DMS153 (cell line): ENCODE data around the gene NFYA.

ENCODE experiments used
- DNase-seq: peaks from one replicate; lab custom pipeline; 2025; lab: John Stamatoyannopoulos, UW

NFYA gene

DNA sequence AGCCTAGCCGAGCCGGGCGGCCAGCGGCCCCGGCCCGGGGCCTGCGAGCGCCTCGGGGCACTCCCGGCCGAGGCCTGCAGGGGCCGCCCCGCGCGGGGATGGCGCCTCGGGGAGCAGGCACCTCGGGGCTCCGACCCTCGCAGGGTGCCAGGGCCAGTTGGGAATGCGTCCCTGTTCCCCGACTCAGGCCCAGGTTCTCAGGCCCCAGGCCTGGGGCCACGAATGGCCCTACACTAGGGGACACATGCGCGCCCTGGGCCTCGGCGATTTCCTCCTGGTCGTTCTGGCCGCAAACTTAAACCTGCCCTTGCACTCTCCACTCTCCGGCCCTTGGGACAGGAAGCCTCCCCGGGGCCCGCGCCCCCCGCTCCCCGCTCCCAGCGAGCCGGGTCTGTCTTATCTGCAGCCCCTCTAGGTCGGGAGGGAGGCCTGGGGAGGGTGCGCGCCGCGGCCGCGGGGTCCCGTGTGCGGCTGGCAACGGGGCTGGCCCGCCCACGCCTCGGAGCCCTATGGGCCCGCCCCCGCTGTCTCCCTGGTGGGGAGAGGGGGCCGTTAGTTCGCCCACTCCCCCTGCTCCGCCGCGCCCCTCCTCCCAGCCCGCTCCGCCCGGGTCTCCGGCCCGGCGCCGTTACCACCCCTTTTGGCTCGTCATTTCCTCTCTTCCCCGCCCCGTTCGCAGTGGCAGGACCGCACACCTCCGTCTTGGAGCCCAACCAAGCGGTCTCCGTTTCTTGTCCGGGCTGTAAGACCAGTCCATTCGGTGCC is 611 bp downstream of the NFYA start:
- peak; percentile 50 for DNase-seq

- no peak for DNase-seq
Measured at GRCh38 chr6:41073968-41074691, 1.4 kb downstream of the NFYA start.

- no peak for DNase-seq
Measured at GRCh38 chr6:41074692-41075436, 2.1 kb downstream of the NFYA start.

DNA sequence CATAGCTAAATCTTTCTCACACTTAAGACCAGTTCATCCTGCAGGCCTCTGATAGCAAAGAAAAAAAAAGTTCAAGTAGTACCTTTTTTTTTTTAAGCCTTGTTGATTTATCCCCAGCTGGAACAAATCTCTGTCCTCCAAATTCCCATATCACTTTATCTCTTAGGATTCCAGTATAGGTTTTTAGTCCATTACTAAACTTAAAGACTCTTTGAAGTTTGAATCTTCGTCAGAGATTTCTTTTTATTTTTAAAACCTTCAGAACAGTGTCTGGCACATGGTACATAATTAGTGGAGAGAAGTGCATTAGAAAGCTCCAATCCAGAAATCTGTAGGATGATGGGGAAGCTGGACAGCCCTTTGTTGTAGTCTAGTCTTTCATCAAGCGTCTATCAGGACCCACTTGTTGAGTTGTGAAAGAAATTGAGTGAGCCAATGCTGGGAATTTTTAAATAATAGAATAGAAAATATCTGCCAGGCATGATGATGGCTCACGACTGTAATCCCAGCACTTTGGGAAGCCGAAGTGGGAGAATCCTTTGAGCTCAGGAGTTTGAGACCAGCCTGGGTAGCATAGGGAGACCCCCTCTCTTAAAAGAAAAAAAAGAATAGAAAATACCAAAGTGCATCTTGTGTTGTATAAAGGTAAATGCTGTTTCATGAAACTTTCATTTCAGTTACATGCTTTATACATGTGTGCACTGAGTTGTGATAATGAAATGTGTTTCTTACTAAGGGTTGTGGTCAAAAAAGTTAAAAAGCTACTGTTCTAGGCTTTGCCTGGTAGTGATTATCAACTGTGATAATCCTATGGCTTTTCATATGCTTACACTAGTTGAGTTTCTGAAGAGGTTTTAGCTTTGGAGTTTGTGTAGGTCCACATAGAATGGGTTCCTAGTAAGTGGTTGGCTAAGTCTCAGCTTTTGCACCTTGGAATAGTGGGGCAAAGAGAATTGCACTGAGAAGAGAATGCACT is 3.2 kb downstream of the NFYA start:
- no peak for DNase-seq

GRCh38 chr6:41077536-41077935 is 4.8 kb downstream of the NFYA start:
- DNase-seq: no peak

GRCh38 chr6:41078101-41078500 is 5.3 kb downstream of the NFYA start:
- DNase-seq: no peak

GRCh38 chr6:41079080-41079479 is 6.3 kb downstream of the NFYA start:
- no peak for DNase-seq

- DNase-seq: no peak
Measured at GRCh38 chr6:41080621-41081020, 7.8 kb downstream of the NFYA start.

DNA sequence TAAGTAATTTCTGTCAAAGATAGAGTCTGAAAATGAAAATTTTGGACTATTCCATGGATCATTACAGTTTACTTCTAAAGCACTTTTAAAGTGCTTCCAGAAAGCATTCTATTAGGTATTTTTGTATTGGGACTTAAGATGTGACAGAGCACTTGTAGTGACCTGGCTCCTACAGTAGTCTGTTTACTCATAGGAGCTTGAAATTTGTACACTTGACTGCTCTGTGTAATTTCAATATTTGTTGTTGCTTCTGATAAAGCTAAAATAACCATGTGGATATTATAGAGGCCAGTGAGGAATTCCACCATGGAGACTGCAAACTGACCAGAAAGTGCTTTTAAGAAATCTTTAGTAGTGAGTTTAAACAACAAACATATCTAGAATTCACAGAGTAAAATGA is 10.3 kb downstream of the NFYA start:
- DNase-seq: no peak

DNA sequence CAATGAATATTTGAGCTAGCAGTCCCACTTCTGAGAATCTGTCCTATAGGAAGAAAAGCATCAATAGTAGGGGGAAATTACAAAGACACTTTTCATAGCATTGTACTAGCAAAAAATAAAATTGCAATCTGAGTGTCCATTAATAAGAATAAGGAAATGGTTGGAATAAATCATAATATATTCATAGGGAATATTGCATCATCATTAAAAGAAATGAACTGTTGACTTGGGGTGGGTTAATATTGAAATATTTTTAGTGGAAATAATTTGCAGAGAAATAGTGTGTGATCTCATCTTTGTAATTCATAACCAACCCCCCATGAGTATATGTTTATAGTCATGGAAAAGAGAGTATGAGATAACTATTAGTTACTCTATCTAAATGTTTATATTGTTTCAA is 12.4 kb downstream of the NFYA start:
- no peak for DNase-seq

GRCh38 chr6:41088451-41088850 is 15.7 kb downstream of the NFYA start:
- no peak for DNase-seq

GRCh38 chr6:41090841-41091761 is 18.3 kb downstream of the NFYA start:
- DNase-seq: no peak

- peak; percentile 12 for DNase-seq
Measured at GRCh38 chr6:41092421-41093140, 19.8 kb downstream of the NFYA start.

- no peak for DNase-seq
Measured at GRCh38 chr6:41093729-41094128, 21.0 kb downstream of the NFYA start.

GRCh38 chr6:41097467-41098090 is 24.8 kb downstream of the NFYA start:
- DNase-seq: no peak

DNA sequence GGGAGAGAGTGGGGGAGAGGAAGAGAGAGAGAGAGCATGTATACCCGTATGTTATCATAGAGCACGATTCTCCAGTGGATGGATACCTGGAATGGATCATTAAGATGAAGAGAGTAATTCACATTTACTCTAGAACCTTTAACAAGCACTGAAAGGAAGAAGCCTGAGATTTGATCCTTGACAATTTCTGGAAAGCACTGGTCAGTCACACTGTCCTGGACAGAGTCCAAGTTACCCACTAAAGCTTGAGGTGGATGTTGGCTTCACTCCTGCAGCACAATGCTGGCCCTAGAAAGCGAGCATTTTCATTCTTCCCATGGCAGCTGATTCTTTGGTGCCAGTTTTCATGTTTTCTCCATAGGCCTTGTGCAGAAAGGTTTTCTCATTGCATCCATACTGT is 25.6 kb downstream of the NFYA start:
- DNase-seq: no peak

- no peak for DNase-seq
Measured at GRCh38 chr6:41100871-41101287, 28.1 kb downstream of the NFYA start.

- DNase-seq: no peak
Measured at GRCh38 chr6:41103847-41104246, 31.1 kb downstream of the NFYA start.

DNA sequence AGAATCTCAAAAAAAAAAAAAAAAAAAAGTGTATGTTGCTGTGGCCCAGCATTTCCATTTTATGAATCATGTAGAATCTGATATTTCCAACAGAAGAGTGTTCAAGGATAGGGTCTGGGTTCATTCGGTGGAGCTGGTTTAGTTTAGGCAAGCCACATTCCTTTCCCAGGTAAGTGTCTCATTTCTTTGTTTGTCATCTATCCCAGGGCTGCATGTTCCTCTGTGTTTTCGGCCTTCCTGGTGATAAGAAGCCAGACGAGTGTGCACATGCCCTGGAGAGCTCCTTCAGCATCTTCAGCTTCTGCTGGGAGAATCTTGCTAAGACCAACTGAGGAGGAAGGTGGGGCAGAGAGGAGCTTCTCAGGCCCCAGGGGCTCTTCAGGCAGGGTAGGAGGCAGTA is 38.2 kb downstream of the NFYA start:
- no peak for DNase-seq
